C4-2B (cell line): ENCODE data around the gene CLGN.

Source experiments
- ZFX ChIP-seq: fragments of 450-650 bp; IDR thresholded peaks from 2 replicates; pipeline ENCODE4 v1.6.1; 2017
- TF ChIP-seq, protein P1 (sequence below): fragments of 450-650 bp; conservative IDR thresholded peaks from 2 replicates; pipeline ENCODE4 v1.5.1; 2017; ENCODE audit warnings: mild to moderate bottlenecking

DNA sequence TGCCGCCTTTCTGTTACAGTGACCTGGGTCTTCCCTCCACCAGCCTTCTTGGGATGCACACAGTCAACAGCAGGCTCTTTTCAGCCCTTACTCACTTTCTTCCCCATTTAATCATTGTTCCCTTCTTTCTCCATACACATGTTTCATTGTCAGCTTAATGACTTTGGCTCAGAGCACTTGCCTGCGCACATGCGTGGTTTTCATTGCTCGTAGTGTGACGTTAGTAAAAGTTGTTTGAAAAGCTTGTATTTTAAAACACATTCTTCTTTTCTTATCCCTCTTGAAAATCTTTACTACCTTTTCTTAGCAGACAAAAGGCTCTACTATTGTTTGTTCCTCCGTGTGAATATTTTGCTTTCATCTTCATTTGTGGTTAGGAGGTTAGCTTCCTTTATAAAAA, 73.7 kb downstream of the CLGN start:
- TF ChIP-seq, protein P1, sequence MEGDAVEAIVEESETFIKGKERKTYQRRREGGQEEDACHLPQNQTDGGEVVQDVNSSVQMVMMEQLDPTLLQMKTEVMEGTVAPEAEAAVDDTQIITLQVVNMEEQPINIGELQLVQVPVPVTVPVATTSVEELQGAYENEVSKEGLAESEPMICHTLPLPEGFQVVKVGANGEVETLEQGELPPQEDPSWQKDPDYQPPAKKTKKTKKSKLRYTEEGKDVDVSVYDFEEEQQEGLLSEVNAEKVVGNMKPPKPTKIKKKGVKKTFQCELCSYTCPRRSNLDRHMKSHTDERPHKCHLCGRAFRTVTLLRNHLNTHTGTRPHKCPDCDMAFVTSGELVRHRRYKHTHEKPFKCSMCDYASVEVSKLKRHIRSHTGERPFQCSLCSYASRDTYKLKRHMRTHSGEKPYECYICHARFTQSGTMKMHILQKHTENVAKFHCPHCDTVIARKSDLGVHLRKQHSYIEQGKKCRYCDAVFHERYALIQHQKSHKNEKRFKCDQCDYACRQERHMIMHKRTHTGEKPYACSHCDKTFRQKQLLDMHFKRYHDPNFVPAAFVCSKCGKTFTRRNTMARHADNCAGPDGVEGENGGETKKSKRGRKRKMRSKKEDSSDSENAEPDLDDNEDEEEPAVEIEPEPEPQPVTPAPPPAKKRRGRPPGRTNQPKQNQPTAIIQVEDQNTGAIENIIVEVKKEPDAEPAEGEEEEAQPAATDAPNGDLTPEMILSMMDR: no peak
- TF ChIP-seq ZFX: no peak
